Measurements from ENCODE around the gene FBXO41.

DNA sequence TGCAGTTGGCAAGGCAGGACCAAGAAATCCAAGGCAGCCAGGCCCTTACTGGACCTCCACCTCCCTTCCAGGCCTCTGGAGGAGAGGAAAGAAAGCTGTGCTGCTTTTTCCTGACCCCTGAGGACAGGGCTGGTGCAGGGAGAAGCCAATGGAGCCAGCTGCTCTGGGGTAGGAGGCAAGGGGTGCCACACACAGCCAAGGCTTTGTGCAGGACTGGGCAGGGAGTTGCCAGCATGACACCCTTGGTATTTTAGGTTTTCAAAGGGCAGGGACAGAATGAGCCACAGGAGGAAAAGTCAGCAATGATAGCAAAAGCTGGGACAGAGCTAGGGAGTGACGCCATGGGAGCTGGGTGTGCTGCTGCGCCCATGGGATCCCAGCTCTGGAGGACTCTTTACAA lies 27.3 kb downstream of the FBXO41 start:
- no peak for TF ChIP-seq EZH2 (IDR thresholded peaks at IDR 0.05)
- TF ChIP-seq, protein P1, sequence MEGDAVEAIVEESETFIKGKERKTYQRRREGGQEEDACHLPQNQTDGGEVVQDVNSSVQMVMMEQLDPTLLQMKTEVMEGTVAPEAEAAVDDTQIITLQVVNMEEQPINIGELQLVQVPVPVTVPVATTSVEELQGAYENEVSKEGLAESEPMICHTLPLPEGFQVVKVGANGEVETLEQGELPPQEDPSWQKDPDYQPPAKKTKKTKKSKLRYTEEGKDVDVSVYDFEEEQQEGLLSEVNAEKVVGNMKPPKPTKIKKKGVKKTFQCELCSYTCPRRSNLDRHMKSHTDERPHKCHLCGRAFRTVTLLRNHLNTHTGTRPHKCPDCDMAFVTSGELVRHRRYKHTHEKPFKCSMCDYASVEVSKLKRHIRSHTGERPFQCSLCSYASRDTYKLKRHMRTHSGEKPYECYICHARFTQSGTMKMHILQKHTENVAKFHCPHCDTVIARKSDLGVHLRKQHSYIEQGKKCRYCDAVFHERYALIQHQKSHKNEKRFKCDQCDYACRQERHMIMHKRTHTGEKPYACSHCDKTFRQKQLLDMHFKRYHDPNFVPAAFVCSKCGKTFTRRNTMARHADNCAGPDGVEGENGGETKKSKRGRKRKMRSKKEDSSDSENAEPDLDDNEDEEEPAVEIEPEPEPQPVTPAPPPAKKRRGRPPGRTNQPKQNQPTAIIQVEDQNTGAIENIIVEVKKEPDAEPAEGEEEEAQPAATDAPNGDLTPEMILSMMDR (IDR thresholded peaks at IDR 0.05), result no peak

Data from neural progenitor cell (in vitro differentiated cells).